Fibroblast of peridontal ligament (primary cell): ENCODE data around the gene NLRP7.
"Not testable (repeated sequence)": the region's sequence is repeated elsewhere in the genome, so short reads cannot be mapped to it uniquely, and the experiment has no call there.

Experiments used
- DNase-seq: peaks from one replicate; pipeline ENCODE4 v3.0.0-alpha.2; 2010; ENCODE audit errors: extremely low read depth

Gene NLRP7

DNA sequence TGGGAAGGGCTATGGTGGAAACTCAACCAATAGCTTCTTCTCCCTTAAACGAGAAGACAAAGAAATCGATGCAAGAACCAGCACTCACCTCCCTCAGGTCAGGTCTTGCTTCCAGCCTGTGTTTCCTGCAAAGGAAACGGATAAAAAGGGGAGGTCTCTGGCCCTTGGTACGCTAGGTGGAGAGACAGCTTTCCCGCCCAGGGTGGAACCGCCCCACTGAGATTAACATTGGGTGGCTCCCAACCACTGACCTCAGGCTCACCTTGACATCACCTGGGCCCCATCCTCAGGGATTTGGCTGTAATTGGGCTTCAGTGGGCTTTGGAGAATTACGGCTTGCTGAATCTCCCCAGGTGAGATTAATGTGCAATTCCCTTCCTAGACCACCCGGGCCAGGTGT is at the start of gene NLRP7:
NLRP7 (minus strand) TSS at position 150 of the 400 bp plus-strand sequence.
- DNase-seq = no peak

DNA sequence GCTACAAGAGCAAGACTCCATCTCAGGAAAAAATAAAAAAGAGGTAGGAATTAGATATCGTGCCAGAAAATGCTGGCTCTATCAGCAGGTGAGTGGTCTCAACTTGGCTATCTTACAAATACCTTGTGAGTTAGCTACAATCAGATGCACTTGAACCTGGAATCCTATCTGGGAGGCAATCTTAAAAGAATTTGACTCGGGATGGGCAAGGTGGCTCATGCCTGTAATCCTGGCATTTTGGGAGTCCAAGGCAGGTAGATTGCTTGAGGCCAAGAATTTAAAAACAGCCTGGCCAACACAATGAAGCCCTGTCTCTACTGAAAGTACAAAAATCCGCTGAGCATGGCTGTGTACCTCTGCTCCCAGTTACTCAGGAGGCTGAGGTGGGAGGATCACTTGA is 48.2 kb upstream of the NLRP7 start:
- DNase-seq = no peak

DNA sequence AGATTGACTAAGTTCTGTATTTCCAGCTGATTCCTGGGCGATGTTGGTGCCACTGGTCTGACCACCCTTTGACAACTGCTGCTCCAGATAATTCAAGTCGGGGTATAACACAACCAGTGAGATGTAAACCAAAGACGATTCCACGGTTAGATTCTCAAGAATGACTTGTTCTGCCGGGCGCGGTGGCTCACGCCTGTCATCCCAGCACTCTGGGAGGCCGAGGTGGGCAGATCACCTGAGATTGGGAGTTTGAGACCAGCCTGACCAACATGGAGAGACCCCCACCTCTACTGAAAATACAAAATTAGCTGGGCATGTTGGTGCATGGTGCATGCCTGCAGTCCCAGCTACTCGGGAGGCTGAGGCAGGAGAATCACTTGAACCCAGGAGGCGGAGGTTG is 42.2 kb upstream of the NLRP7 start:
- not testable (repeated sequence) for DNase-seq

DNA sequence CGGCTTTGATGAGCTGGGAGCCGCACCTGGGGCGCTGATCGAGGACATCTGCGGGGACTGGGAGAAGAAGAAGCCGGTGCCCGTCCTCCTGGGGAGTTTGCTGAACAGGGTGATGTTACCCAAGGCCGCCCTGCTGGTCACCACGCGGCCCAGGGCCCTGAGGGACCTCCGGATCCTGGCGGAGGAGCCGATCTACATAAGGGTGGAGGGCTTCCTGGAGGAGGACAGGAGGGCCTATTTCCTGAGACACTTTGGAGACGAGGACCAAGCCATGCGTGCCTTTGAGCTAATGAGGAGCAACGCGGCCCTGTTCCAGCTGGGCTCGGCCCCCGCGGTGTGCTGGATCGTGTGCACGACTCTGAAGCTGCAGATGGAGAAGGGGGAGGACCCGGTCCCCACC is 35.2 kb upstream of the NLRP7 start:
- not testable (repeated sequence) for DNase-seq

DNA sequence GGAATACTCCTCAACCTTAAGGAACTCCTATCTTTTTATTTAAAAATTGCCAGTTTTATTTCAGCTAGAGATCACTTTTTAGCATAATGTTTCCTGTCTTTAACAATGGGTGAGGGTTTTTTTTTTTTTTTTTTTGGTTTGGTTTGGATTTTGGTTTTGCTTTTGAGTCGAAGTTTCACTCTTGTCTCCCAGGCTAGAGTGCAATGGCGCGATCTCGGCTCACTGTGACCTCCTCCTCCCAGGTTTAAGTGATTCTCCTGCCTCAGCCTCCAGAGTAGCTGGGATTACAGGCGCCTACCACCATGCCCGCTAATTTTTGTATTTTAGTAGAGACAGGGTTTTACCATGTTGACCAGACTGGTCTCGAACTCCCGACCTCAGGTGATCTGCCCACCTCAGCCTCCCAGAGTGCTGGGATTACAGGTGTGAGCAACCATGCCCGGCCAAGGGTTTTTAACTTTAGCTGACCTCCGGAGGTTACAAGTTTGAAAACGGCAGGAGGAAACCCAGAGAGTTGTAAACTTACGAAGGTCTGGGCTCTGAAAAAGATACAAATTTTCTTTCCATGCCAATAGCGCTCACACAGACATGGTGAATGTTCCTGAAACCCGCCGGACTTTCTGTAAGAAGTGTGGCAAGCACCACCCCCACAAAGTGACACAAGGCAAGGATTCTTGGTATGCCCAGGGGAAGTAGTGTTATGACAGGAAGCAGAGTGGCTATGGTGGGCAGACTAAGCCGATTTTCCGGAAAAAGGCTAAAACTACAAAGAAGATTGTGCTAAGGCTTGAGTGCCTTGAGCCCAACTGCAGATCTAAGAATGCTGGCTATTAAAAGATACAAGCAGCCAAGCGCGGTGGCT is 26.1 kb upstream of the NLRP7 start:
- not testable (repeated sequence) for DNase-seq

DNA sequence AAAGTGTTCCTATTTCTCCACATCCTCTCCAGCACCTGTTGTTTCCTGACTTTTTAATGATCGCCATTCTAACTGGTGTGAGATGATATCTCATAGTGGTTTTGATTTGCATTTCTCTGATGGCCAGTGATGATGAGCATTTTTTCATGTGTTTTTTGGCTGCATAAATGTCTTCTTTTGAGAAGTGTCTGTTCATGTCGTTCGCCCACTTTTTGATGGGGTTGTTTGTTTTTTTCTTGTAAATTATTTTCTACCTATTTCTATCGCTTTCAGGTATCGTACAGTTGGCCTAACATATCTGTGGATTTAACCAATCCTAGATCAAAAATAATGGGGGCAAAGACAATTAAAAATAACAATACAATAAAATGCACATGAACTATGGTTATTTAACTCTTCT is 24.1 kb upstream of the NLRP7 start:
- not testable (repeated sequence) for DNase-seq

DNA sequence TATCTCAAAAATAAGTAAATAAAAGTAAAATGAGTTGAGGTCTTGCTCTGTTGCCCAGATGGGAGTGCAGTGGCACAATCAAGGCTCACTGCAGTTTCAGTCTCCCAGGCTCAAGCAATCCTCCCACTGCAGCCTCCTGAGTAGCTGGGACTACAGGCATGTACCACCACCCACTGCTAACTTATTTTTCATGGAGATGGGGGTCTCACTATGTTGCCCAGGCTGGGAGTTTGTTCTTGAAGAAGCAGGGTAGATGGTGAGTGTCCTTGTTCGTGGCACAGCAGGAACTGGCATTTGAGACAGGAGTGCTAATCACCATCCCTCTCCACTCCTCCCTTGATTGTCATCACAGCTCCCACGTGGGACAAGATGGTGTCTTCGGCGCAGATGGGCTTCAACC is 22.3 kb upstream of the NLRP7 start:
- no peak for DNase-seq

DNA sequence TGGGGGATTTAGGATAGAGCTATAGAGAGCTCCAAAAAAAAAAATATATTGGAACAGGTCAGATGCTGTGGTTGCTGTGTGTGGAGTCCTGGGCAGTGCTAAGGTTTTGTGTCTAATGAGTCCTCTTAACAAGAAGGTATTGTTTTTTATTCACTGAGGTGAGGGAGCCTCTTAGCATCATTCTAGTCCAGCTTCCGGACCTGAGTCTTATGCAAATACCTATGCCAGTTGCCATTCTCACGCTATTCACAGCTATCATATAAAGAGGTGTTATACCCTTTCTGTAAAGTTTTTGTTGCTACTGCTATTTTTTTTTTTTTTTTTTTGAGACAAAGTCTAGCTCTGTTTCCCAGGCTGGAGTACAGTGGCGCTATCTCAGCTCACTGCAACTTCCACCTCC is 20.3 kb upstream of the NLRP7 start:
- DNase-seq = no peak

DNA sequence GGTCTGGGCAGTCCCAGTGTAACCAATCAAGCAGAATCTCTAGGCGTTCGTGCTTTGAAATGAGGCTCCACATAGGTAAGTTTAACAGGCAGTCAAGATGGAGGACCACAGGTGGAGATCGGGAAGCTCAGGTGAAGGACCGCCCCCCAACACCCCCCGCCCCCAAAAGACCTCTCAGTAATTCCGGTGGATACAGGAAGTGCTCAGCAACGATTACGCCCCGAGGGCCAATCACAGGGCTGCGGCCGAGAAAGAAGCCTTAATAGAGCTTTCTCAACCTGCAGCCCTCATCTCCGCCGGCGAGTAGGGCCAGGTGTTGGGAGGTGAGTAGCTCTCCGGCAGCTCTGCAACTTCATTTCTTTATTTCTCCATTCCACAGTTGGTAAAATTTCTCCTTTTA is 17.7 kb upstream of the NLRP7 start:
- DNase-seq = not testable (repeated sequence)

DNA sequence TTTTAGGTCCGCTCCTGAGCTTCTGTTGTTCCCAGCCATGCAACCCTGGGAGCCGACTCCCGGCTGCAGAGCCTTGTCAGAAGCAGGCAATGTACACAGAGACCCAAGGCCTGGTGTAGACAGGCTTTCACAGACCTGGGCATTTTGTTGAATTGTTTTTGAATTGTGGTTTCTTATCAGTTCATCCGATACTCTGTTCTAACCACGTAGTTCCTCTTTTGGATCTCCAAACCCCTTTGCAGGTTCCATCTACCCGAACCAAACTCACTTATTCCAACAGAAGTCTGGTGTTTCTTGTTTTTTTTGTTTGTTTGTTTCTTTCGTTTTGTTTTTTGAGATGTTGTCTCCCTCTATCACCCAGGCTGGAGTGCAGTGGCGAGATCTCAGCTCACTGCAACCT is 12.5 kb upstream of the NLRP7 start:
- no peak for DNase-seq

DNA sequence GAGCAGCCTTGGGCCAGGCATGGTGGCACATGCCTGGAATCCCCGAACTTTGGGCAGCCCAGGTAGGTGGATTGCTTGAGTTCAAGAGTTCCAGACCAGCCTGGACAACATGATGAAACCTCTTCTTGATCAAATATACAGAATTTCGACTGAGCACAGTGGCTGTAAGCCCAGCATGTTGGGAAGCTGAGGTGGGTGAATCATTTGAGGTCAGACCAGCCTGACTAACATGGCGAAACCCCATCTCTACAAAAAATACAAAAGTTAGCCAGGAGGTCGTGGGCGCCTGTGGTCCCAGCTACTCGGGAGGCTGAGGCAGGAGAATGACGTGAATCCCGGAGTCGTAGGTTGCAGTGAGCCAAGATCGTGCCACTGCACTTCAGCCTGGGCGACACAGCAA is 8.0 kb upstream of the NLRP7 start:
- DNase-seq = no peak

DNA sequence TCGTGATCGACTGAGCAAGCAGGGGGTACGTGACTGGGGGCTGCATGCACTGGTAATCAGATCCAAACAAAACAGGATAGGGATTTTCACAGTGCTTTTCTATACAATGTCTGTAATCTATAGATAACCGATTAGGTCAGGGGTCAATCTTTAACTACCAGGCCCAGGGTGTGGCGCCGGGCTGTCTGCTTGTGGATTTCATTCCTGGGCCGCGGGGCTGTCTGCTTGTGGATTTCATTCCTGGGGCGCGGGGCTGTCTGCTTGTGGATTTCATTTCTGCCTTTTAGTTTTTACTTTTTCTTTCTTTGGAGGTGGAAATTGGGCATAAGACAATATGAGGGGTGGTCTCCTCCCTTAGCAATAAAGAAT is 6.0 kb upstream of the NLRP7 start:
- not testable (repeated sequence) for DNase-seq

DNA sequence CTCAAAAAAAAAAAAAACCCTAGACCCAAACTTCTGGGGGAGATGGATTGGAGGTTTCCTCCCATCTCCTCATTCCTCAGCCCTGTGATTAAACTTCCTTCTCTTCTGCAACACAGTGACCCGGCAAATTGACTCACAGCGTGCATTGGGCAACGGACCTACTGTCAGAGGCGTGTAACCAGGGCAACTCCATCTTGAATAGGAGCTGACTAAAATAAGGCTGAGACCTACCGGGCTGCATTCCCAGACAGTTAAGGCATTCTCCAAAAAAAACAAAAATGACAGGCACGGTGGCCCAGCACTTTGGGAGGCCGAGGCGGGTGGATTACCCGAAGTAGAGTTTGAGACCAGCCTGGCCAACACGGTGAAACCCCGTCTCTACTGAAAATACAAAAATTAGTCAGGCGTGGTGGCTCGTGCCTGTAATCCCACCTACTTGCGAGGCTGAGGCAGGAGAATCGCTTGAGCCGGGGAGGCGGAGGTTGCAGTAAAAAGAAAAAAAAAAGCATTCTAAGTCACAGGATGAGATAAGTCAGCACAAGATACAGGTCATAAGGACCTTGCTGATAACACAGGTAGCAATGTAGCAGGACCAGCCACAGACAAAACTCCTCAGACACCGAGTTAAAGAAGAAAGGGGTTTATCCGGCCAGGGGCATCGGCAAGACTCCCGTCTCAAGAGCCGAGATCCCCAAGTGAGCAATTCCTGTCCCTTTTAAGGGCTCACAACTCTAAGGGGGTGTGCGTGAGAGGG is 5.4 kb upstream of the NLRP7 start:
- no peak for DNase-seq

DNA sequence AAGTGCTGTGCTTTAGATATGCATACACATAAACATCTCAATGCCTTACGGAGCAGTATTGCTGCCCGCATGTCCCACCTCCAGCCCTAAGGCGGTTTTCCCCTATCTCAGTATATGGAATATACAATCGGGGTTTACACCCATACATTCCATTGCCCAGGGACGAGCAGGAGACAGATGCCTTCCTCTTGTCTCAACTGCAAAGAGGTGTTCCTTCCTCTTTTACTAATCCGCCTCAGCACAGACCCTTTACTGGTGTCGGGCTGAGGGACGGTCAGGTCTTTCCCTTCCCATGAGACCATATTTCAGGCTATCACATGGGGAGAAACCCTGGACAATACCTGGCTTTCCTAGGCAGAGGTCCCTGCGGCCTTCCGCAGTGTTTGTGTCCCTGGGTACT is 3.2 kb upstream of the NLRP7 start:
- DNase-seq = not testable (repeated sequence)

DNA sequence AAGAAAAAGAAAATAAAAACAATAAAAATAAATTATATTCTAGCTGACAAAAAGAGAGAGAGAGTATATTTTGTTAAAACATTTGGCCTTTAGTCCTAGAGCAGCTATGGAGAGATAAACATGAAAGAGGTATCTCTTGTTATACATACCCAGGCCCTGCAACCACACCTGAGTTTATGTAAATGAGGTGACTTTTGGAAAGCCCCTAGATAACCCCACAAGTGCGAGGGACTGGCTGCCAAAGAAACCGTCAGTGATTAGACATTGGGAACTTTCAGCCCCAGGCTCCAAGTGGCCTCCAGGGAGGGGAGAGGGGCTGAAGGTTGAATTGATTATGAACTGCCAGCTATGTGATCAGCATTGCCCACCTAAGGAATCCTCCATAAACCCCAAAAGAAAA is 2.1 kb upstream of the NLRP7 start:
- DNase-seq = no peak

DNA sequence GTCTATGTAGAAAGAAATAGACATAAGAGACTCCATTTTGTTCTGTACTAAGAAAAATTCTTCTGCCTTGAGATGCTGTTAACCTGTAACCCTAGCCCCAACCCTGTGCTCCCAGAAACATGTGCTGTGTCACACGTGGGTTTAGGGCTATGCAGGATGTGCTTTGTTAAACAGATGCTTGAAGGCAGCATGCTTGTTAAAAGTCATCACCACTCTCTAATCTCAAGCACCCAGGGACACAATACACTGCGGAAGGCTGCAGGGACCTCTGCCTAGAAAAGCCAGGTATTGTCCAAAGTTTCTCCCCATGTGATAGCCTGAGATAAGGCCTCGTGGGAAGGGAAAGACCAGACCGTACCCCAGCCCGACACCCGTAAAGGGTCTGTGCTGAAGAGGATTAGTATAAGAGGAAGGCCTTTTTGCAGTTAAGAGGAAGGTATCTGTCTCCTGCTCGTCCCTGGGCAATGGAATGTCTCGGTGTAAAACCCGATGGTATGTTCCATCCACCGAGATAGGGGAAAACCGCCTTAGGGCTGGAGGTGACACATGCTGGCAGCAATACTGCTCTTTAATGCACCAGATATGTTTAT is 3.5 kb downstream of the NLRP7 start:
- not testable (repeated sequence) for DNase-seq

DNA sequence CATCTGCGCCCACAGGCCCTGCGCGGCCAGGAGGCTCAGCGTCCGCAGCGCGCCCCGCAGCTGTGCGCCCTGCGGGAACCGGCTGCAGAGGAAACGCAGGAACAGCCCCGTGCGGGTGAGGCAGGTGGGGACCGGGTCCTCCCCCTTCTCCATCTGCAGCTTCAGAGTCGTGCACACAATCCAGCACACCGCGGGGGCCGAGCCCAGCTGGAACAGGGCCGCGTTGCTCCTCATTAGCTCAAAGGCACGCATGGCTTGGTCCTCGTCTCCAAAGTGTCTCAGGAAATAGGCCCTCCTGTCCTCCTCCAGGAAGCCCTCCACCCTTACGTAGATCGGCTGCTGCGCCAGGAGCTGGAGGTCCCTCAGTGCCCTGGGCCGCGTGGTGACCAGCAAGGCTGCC is 7.8 kb downstream of the NLRP7 start:
- DNase-seq = not testable (repeated sequence)

DNA sequence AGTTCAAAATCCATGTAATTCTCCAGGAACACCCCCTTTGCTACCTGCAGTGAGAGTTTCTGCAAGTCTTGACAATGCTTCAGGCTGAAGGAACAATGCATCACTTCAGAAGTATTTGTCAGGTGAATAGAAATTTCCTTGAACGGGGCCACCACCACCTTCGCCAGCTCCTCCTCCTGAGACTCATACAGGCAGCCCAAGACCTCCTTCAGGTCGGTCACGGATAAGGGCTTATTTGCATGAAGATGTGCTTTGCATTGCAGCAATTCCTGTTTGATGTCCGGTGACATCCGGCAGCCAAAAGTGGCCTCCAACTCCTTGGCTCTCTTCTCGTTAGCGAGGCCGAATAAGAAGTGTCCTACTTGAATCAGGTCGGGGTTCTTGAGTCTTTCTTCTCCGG is 8.4 kb downstream of the NLRP7 start:
- no peak for DNase-seq

DNA sequence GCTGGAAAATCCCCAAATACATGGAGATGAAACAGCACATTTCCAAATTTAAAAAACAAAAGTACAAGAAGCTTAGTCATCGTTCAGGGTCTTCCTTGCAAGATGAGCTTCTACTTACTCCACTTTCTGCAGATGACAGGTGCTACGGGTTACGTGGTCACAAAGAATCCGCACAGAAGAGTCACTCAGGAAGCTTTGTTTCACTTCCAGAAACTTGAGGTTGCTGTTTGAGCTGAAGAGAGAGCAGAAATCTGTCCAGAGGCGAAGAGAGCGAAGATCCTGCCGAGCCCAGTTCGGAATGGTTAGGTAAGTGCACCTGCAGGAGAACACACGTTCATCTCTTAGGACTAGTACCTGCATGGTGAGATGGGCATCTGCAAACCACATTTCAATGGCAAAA is 9.4 kb downstream of the NLRP7 start:
- no peak for DNase-seq

DNA sequence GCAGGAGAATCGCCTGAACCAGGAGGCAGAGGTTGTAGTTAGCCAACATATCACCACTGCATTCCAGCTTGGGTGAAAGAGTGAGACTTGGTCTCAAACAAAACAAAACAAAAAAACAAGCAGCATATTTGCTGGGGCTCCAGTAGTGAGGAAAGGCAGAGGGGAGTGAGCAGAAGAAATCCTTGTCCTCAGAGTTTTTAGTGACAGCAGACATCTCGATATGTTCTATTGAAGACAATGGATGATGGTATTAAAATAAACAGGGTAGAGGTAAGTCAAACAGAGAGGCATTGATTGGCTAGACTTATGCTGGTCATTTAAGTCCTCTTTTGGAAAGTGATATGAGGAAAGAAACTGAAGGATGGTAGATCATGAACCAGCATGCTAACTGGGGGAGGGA is 19.0 kb downstream of the NLRP7 start:
- no peak for DNase-seq

DNA sequence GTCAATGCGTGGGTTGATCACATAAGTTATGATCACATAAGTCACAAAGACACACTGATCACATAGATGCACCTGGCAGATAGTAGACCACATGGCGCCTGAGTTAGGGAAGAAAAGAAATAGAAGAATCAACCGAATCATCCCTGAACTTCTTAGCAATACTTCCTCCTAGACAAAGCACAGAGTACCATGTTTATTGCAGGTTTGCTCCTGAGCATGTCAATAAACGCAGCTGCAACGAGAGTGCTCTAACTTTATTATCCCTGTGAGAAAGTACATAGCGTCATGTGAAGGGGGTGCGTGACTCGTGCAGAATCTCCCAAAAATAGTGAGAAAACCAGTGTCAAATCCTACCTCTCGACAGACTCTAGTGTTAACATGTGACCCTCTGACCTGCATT is 24.1 kb downstream of the NLRP7 start:
- DNase-seq = no peak

DNA sequence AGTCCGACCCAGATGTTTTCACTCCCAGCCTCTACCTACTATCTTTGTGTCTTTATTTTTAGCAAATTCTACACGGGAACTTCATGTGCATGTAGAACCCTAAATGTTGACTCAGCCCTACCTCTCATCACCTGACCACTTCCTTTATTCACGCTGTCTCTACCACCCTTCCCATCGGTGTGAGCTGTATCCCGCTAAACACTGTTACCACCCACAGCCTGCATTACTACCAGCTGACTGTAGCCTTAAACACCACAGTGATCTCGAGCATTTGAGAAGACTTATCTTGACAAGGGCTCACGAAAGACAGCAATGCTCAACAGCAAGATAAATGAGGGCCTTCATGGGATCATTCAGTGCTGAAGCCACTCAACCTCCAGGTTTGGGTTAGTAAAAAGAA is 26.2 kb downstream of the NLRP7 start:
- DNase-seq = no peak
